Activated naive CD4-positive, alpha-beta T cell treated with anti-CD3 and anti-CD28 coated beads, Interleukin-2, amount 50 U/mL, for 24 hours (primary cell): ENCODE results near the gene UNC13A.
"Not testable (repeated sequence)": the region's sequence is repeated elsewhere in the genome, so short reads cannot be mapped to it uniquely, and the experiment has no call there.

ENCODE experiments used
- H3K27ac Mint-ChIP-seq: one replicate; pipeline ENCODE4 v1.8.0; 2021; ENCODE audit warnings: mild to moderate bottlenecking, mixed read lengths
- H3K27me3 Mint-ChIP-seq: one replicate; pipeline ENCODE4 v1.8.0; 2021; ENCODE audit warnings: mixed read lengths
- H3K36me3 Mint-ChIP-seq: one replicate; pipeline ENCODE4 v1.8.0; 2021; ENCODE audit warnings: mixed read lengths
- H3K4me1 Mint-ChIP-seq: one replicate; pipeline ENCODE4 v1.8.0; 2021; ENCODE audit warnings: mixed read lengths
- H3K4me3 Mint-ChIP-seq: one replicate; pipeline ENCODE4 v1.8.0; 2021; ENCODE audit warnings: mild to moderate bottlenecking, mixed read lengths
- H3K9me3 Mint-ChIP-seq: one replicate; pipeline ENCODE4 v1.8.0; 2021; ENCODE audit warnings: mixed read lengths

UNC13A gene

DNA sequence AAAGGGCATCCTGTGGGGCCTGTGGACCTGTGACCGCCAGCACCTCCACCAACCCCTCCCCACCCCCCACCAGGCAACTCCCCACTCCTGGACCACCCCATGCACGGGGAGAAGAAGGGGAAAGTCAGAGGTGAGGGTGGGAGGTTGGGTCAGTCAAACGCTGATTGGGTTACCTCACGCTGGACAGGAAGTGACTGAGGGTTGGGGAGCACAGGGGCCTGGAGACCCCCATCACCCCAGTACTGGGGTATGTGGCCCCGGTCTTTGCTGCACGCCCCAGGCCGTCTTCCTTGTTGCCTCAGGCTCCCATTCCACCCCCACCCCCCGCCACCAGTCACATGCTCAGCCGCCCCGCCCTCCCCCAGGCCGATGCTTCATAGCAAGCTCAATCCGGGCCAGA, 73.7 kb downstream of the UNC13A start:
- H3K36me3 Mint-ChIP-seq = no peaks in the 10 kb centered on the region
- H3K27me3 Mint-ChIP-seq = peaks cover 11% of the 10 kb centered on the region
- H3K4me3 Mint-ChIP-seq = no peak overlapping the region
- no peak overlapping the region for H3K27ac Mint-ChIP-seq
- H3K9me3 Mint-ChIP-seq = no peaks in the 10 kb centered on the region
- peaks cover 4% of the 10 kb centered on the region for H3K4me1 Mint-ChIP-seq

DNA sequence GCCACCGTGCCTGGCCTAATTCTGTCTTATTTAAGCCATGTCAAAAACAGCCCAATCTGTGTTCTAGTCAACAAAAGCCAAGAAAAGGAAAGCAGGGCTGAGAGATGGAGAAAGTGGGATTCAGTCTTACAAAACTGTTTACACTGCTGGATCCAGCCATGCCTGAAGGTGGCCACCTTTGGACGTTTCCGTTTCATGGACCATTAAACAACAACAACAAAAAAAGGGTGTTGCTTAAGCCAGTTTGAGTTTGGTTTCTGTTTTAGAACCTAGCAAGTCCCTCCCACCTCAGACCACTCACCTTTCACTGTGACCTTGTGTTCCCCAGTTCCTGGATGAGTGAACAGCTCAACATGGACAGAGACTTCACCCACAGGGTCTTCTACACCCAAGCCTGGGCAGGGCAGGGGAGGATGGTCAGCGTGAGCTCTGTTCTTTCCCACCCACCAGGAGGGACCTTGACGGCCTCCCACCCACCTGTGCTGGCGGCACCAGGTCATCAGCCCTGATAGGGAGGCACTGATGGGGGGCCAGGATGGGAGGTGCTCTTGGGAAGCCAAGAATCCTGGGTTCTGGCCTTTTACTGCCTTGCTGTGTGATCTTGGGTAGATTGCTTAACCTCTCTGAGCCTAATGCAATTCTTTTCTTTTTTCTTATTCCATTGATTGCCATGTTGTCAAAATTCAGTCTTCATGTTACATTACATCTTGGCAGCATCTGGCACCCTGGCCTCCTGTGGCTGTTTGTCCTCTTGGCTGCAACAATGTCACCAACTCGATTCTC, 76.5 kb downstream of the UNC13A start:
- Mint-ChIP-seq H3K9me3 (no peaks in the 10 kb centered on the region), H3K27ac (no peak overlapping the region), H3K4me1 (peaks cover 4% of the 10 kb centered on the region), H3K4me3 (no peak overlapping the region), H3K36me3 (no peaks in the 10 kb centered on the region), H3K27me3 (no peaks in the 10 kb centered on the region)

DNA sequence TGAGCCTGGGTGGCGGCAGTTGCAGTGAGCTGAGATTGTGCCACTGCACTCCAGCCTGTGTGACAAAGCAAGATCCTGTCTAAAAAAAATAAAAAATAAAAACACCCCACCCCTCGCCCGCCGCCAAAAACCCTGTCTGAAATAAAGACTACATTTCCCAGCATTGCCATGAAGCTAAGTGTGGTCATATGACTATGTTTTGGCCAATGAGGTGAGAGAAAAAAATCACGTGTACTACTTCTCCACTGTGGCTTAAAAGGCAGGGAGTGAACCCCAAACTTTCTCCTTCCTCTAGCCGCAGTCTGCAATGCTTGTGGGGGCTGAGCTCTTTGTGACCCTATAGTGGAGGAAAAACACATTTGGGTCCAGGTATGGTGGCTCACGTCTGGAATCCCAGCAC, 77.8 kb downstream of the UNC13A start:
- Mint-ChIP-seq H3K27me3 (no peaks in the 10 kb centered on the region), H3K27ac (no peak overlapping the region), H3K4me1 (peaks cover 8% of the 10 kb centered on the region), H3K36me3 (no peaks in the 10 kb centered on the region), H3K9me3 (no peaks in the 10 kb centered on the region), H3K4me3 (no peak overlapping the region)

DNA sequence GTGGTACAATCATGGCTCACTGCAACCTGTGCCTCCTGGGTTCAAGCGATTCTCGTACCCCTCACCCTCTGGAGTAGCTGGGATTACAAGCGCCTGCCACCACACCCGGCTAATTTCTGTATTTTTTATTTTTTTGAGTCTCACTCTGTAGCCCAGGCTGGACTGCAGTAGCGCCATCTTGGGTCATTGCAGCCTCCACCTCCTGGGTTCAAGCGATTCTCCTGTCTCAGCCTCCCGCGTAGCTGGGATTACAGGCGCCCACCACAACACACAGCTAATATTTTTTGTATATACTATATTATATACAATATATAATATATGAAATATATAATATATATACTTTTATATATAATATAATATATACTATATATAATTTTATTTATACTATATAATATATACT, 80.2 kb downstream of the UNC13A start:
- H3K36me3 Mint-ChIP-seq = no peaks in the 10 kb centered on the region
- H3K4me1 Mint-ChIP-seq = peaks cover 8% of the 10 kb centered on the region
- no peak overlapping the region for H3K27ac Mint-ChIP-seq
- peaks cover 14% of the 10 kb centered on the region for H3K27me3 Mint-ChIP-seq
- no peak overlapping the region for H3K4me3 Mint-ChIP-seq
- no peaks in the 10 kb centered on the region for H3K9me3 Mint-ChIP-seq

DNA sequence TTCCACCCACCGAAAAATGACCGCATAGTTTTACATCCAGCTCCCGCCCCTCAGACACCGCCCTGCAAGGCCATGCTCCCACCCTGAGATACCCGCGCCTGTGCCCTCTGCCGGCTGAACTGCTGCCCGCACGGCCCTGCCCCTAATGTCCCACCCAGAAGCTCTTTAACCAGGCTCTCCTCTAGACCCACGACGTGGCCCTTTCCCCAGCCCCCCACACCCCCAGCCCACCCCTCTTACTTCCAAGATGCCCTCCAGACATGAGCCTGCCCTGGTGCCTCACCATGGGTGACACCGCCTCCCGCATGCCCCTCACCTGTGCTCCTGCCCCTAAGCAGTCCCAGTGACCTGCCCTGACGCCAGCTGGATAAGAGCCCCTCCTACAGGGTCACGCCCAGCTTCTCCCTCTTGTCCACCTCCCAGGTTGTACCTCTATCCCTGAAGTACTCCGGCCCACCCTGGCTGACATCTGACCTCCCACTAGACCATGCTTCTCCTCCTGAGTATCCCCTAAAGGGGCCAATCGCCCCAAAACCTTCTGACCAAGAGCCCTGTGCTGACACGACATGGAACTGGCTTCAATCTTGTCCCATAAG, 81.5 kb downstream of the UNC13A start:
- peak overlapping the region; percentile 35 for H3K27ac Mint-ChIP-seq
- H3K4me3 Mint-ChIP-seq = peak overlapping the region; percentile 67
- peaks cover 8% of the 10 kb centered on the region for H3K4me1 Mint-ChIP-seq
- H3K36me3 Mint-ChIP-seq = no peaks in the 10 kb centered on the region
- H3K9me3 Mint-ChIP-seq = no peaks in the 10 kb centered on the region
- H3K27me3 Mint-ChIP-seq = peaks cover 16% of the 10 kb centered on the region

DNA sequence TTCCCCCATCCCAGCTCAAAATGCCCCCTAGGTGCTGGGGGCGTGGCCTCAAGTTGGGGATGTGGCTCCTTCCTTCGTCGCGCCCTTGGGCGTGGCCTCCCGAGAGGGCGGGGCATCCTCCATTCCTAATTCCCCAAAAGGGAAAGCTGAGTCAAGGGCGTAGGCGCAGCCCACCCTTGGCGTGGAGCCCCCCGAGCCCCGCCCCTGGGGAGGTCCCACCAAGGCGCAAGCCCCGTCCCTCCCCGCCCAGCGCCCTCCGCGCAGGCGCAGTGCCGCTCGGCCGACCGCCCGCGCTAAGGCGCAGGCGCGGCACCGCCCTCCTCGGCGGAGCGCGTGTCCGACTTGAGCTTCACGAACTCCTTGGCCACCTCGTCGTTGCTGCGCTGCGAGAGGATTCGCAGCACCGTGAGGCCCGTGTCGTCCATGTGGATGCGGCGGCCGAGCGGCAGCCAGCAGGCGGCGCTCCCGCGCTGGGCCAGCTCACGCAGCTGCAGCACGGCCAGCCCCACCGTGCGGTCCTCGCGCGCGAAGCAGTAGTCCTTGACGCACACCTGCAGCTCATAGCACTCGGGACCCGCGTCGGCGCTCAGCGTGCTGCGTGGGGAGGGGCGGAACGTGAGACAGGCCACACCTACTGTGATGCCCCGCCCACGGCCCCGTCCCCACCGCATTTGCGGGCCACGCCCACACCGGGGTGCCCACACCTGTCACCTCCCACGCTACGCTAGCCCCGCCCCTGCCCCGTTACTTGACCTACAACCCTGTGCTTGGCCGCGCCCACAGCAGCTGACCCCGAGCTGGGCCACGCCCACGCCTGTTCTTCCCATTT, 82.2 kb downstream of the UNC13A start:
- Mint-ChIP-seq H3K27ac (peak overlapping the region; percentile 35), H3K9me3 (no peaks in the 10 kb centered on the region), H3K4me1 (peaks cover 8% of the 10 kb centered on the region), H3K4me3 (peak overlapping the region; percentile 67), H3K36me3 (no peaks in the 10 kb centered on the region), H3K27me3 (peaks cover 22% of the 10 kb centered on the region)

DNA sequence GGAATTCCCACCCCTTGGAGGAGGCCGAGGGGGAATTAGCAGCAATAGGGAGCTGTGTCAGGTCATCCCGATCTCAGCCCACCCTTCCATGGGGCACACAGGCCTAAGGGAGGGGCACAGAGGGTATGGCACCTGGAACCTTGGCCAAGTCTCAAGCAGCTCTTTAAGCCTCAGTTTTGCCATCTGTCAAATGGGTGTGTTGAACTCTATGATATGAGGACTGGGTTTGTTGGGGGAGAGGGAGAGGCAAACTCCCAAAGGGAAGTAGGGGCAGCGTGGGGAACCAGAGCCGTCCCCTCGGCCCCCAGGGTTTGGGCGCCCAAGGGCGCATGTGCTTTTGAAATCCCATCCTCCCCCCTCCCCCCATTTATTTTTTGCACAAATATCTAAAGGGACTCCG, 83.0 kb downstream of the UNC13A start:
- Mint-ChIP-seq H3K27me3 (peaks cover 23% of the 10 kb centered on the region), H3K4me3 (no peak overlapping the region), H3K36me3 (no peaks in the 10 kb centered on the region), H3K4me1 (peaks cover 8% of the 10 kb centered on the region), H3K27ac (no peak overlapping the region), H3K9me3 (no peaks in the 10 kb centered on the region)

DNA sequence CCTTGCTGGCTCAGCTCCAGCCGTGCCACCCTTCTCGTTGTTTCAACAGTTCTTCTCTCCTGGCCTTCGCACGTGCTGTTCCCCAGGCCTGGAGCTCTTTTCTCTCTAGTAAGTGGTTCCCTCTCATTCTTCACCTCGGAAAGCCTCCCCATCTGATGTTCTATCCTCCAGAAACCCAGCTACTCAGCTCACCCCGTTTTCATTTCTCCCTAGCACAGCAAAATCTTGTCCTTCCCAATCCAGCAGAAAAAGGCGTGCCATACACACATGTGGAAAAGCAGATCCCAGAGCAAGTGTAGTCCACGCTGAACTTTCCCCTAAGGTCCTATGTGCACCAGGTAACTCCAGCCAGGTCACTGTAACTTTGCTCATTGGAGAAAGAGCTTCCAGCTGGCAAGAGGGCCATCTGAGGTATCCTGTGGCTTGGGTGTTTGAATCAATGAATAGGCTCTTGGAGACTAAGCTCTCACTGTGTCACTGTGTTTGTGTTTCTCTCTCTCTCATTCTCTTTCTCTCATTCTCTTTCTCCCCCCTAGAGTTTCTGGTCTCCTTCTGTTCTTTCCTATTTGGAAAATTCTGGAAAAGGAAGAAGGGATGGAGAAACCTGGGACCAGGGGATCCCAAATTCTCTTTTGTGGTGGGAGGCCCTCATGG, 83.7 kb downstream of the UNC13A start:
- Mint-ChIP-seq H3K9me3 (no peaks in the 10 kb centered on the region), H3K4me1 (peaks cover 8% of the 10 kb centered on the region), H3K27ac (no peak overlapping the region), H3K36me3 (no peaks in the 10 kb centered on the region), H3K4me3 (no peak overlapping the region), H3K27me3 (peaks cover 23% of the 10 kb centered on the region)

DNA sequence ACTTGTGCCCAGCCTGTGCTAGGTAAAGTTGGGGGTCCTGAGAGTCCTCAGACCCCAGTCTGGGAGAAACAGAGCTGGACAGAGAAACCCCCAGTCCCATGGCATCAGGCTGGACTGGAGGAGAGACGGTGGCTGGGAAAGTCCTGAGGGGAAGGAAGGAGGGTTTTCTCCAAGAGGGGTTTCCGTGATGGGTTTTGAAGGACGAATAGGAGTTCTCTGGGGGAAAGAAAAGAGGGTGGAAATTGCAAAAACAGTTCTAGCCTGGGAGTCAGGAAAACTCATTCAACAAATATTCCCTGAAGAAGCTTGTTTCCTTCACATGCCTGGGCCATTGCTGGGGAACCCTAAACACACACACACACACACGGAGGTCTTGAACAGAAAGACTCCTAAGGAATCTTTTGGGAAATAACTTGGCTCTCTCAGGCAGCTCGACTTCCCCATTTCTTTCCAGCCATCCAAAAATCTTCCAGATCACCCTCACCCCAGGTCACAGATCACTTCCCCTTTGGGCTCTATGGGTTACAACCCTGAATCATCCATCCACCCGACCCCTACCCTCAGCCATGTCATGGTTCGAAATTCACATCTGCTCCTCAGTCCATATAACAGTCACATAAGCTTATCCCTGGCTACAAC, 85.2 kb downstream of the UNC13A start:
- Mint-ChIP-seq H3K4me3 (no peak overlapping the region), H3K36me3 (no peaks in the 10 kb centered on the region), H3K4me1 (peaks cover 8% of the 10 kb centered on the region), H3K27ac (no peak overlapping the region), H3K9me3 (no peaks in the 10 kb centered on the region), H3K27me3 (peaks cover 26% of the 10 kb centered on the region)

DNA sequence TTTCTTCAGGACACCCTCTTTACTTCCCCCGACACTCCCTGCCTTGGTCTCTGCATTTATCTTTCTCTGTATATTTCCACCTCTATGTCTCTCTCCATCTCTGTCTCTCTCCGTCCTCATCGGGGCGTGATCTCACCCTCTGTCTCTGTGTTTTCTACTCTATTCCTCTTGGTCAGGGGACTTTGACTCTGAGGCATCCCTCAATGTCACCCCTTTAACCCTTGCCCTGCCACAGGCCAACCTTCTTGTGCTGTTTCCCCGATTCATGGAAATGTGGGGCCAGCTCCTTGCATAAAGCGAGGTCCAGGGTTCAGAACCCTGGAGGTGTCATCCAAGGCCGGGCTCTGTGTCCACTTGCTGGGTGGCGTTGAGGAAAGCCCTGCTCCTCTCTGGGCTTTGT, 85.9 kb downstream of the UNC13A start:
- Mint-ChIP-seq H3K9me3 (no peaks in the 10 kb centered on the region), H3K27me3 (peaks cover 26% of the 10 kb centered on the region), H3K4me3 (no peak overlapping the region), H3K27ac (no peak overlapping the region), H3K4me1 (peaks cover 8% of the 10 kb centered on the region), H3K36me3 (no peaks in the 10 kb centered on the region)

DNA sequence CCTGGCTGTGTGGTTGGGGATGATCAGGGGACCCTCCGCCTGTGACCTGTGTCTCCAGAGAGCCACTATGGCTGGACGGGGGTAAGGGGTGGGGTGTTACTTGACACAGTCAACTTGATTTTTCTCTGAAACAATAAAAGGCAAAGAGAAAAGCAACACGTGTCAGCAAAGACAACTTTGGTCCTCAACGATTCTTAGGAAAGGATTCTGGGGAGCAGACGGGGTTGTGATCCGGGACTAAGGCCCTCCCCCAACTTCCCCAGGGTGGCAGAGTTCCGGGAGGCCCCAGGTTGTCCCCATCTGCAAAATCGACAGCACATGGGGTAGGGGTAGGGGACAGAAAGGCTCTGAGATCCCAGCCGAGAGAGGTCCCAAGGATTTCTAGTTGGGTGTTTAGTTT, 86.5 kb downstream of the UNC13A start:
- Mint-ChIP-seq H3K4me1 (peaks cover 5% of the 10 kb centered on the region), H3K27ac (no peak overlapping the region), H3K4me3 (no peak overlapping the region), H3K36me3 (no peaks in the 10 kb centered on the region), H3K27me3 (peaks cover 26% of the 10 kb centered on the region), H3K9me3 (no peaks in the 10 kb centered on the region)

DNA sequence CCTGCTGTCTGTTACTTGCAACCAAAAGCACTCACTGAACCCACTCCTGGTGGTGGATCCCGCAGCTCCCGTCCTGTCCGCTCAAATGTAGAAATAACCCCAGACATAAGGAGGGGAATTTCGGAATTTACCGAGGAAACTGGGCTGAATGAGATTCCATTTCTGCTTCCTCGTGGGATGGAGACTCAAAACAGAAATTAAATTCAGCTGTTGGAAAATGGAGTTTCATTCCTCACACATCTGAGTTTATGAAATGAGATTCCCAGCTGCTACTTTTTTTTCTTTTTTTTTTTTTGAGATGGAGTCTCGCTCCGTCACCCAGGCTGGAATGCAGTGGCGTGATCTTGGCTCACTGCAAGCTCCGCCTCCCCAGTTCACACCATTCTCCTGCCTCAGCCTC, 88.4 kb downstream of the UNC13A start:
- H3K27ac Mint-ChIP-seq = no peak overlapping the region
- H3K4me1 Mint-ChIP-seq = no peaks in the 10 kb centered on the region
- H3K4me3 Mint-ChIP-seq = no peak overlapping the region

DNA sequence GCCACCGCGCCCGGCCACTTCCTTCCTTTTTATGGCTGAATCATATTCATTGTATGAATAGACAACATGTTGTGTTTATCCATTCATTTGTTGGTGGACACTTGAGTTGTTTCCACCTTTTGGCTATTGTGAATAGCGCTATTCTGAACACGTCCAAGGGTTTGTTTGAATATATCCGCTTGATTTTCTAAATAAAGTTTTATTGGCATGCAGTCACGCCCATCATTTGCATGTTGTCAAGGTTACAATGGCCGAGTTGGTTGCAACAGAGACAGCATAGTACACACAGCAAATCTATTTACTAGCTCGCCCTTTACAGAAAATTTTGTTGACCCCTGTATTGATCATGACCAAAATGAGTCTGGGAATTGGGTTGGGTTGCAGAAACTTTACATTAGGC, 89.2 kb downstream of the UNC13A start:
- no peaks in the 10 kb centered on the region for H3K4me1 Mint-ChIP-seq
- no peaks in the 10 kb centered on the region for H3K36me3 Mint-ChIP-seq
- no peak overlapping the region for H3K27ac Mint-ChIP-seq
- no peaks in the 10 kb centered on the region for H3K9me3 Mint-ChIP-seq
- no peak overlapping the region for H3K4me3 Mint-ChIP-seq
- H3K27me3 Mint-ChIP-seq = peaks cover 19% of the 10 kb centered on the region

More for the DNA sequence above, 88.4 kb downstream of the UNC13A start:
- H3K27me3 Mint-ChIP-seq = peaks cover 26% of the 10 kb centered on the region
- H3K36me3 Mint-ChIP-seq = no peaks in the 10 kb centered on the region
- no peaks in the 10 kb centered on the region for H3K9me3 Mint-ChIP-seq

DNA sequence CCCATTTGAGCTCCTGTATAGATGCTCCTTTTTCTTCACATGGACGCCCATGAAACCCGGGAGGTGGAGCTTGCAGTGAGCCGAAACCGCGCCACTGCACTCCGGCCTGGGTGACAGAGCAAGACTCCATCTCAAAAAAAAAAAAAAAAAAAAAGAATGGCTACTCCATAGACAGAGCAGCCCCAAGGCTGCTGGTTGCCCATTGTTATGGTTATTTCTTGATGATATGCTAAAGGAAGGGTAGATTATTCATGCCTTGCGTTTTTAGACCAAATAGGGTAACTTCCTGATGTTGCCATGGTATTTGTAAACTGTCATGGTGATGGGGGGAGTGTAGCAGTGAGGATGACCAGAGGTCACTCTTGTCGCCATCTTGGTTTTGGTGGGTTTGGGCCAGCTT, 90.1 kb downstream of the UNC13A start:
- H3K4me3 Mint-ChIP-seq, H3K9me3 Mint-ChIP-seq, H3K4me1 Mint-ChIP-seq, H3K27ac Mint-ChIP-seq, H3K36me3 Mint-ChIP-seq: not testable (repeated sequence)
- H3K27me3 Mint-ChIP-seq = peaks cover 13% of the 10 kb centered on the region

DNA sequence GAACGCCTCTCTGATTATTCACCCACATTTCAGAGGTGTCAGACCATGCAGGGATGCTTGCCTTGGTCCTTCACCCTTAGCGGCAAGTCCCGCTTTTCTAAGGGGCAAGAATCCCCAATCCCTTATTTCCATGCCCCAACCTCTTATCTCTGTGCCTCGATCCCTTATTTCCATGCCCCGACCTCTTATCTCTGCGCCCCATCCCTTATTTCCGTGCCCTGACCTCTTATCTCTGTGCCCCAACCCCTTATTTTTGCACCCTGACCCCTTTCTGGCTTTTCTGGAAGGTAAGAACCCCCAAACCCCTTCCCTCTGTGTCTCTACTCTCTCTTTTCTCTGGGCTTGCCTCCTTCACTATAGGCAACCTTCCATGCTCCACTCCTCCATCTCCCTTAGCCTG, 93.9 kb downstream of the UNC13A start:
- not testable (repeated sequence) for H3K36me3 Mint-ChIP-seq, H3K27me3 Mint-ChIP-seq, H3K9me3 Mint-ChIP-seq, H3K4me1 Mint-ChIP-seq, H3K4me3 Mint-ChIP-seq, H3K27ac Mint-ChIP-seq
